Subcutaneous abdominal adipose tissue (tissue), 5 donors: ENCODE data around the gene OR8U1.
"Not testable (repeated sequence)": the region's sequence is repeated elsewhere in the genome, so short reads cannot be mapped to it uniquely, and the experiment has no call there.

ENCODE experiments used
- H3K27ac ChIP-seq: one replicate; pipeline ENCODE4 v1.7.0; 2013; ENCODE audit warnings: low read depth, mild to moderate bottlenecking, inconsistent platforms, low read length, moderate library complexity
- H3K27me3 ChIP-seq, 5 donors: one replicate each; pipeline ENCODE4 v1.7.0; 2013; ENCODE audit warnings: low read length in 5 of 5, inconsistent platforms in 1 of 5; ENCODE audit not compliant: control insufficient read depth in 5 of 5, insufficient read depth in 4 of 5
- H3K36me3 ChIP-seq, 5 donors: one replicate each; pipeline ENCODE4 v1.7.0; 2013; ENCODE audit warnings: low read length in 5 of 5; ENCODE audit not compliant: control insufficient read depth in 5 of 5, insufficient read depth in 5 of 5
- H3K4me1 ChIP-seq, 5 donors: one replicate each; pipeline ENCODE4 v1.7.0; 2013; ENCODE audit warnings: low read length in 5 of 5, mild to moderate bottlenecking in 3 of 5, moderate library complexity in 1 of 5; ENCODE audit not compliant: control insufficient read depth in 5 of 5, insufficient read depth in 5 of 5
- H3K4me3 ChIP-seq, 5 donors: one replicate each; pipeline ENCODE4 v1.7.0; 2013; ENCODE audit warnings: low read length in 5 of 5, low read depth in 1 of 5
- H3K9ac ChIP-seq, 5 donors: one replicate each; pipeline ENCODE4 v1.7.0; 2013; ENCODE audit warnings: low read length in 5 of 5, mild to moderate bottlenecking in 4 of 5, moderate library complexity in 3 of 5
- H3K9me3 ChIP-seq, 5 donors: one replicate each; pipeline ENCODE4 v1.7.0; 2013; ENCODE audit warnings: low read length in 5 of 5; ENCODE audit not compliant: control insufficient read depth in 5 of 5
- donor health status: healthy.
- donor health status: healthy.
- donor health status: healthy.
- donor health status: healthy.
- donor health status: healthy.

OR8U1 gene

GRCh38 chr11:56375324-56375723 is at the start of gene OR8U1:
OR8U1 (plus strand) TSS chr11:56375624; CDS start chr11:56375624, 0 bp downstream.
- Histone ChIP-seq H3K36me3 (no peaks in the 10 kb centered on the region), H3K27me3 (no peaks in the 10 kb centered on the region), H3K27ac (no peak within 1 kb of the TSS), H3K4me1 (no peaks in the 10 kb centered on the region), H3K9ac (no peak within 1 kb of the TSS), H3K4me3 (no peak within 1 kb of the TSS), H3K9me3 (peaks cover 0 to 2% (median 0%) of the 10 kb centered on the region in 5 donors)

GRCh38 chr11:56331861-56332491 is 43.4 kb upstream of the OR8U1 start:
- Histone ChIP-seq H3K9me3 (peaks cover 0 to 3% (median 0%) of the 10 kb centered on the region in 5 donors), H3K9ac (no peak overlapping the region), H3K36me3 (no peaks in the 10 kb centered on the region), H3K27ac (no peak overlapping the region), H3K4me1 (no peaks in the 10 kb centered on the region), H3K27me3 (no peaks in the 10 kb centered on the region), H3K4me3 (no peak overlapping the region)

- Histone ChIP-seq H3K27me3 (no peaks in the 10 kb centered on the region), H3K4me3 (no peak overlapping the region), H3K27ac (no peak overlapping the region)
Measured at GRCh38 chr11:56333156-56333555, 42.3 kb upstream of the OR8U1 start.

GRCh38 chr11:56340289-56340688 is 35.1 kb upstream of the OR8U1 start:
- Histone ChIP-seq H3K4me3 (no peak overlapping the region), H3K4me1 (no peaks in the 10 kb centered on the region), H3K9ac (no peak overlapping the region), H3K9me3 (peaks cover 0 to 11% (median 2%) of the 10 kb centered on the region in 5 donors), H3K36me3 (no peaks in the 10 kb centered on the region), H3K27ac (no peak overlapping the region), H3K27me3 (no peaks in the 10 kb centered on the region)

More at GRCh38 chr11:56333156-56333555, 42.3 kb upstream of the OR8U1 start:
- H3K9me3 ChIP-seq = peaks cover 0 to 2% (median 0%) of the 10 kb centered on the region in 5 donors
- no peaks in the 10 kb centered on the region for H3K36me3 ChIP-seq
- H3K4me1 ChIP-seq = no peaks in the 10 kb centered on the region
- no peak overlapping the region for H3K9ac ChIP-seq

- H3K27ac ChIP-seq = no peak within 1 kb of the TSS
- H3K4me1 ChIP-seq = no peaks in the 10 kb centered on the region
- no peak within 1 kb of the TSS for H3K4me3 ChIP-seq
- peaks cover 0 to 2% (median 0%) of the 10 kb centered on the region in 5 donors for H3K9me3 ChIP-seq
- H3K27me3 ChIP-seq = no peaks in the 10 kb centered on the region
- H3K36me3 ChIP-seq = no peaks in the 10 kb centered on the region
- no peak within 1 kb of the TSS for H3K9ac ChIP-seq
Measured at GRCh38 chr11:56345739-56346138, 29.7 kb upstream of the OR8U1 start, which contains the start of gene OR8K1. OR8K1 (plus strand) TSS chr11:56346039; CDS start chr11:56346039, 0 bp downstream.

GRCh38 chr11:56353991-56354390 is 21.4 kb upstream of the OR8U1 start, which contains the start of gene OR8J1:
OR8J1 (plus strand) TSS chr11:56354291; CDS start chr11:56360247, 5,956 bp downstream.
- Histone ChIP-seq H3K4me3 (no peak within 1 kb of the TSS), H3K9me3 (no peaks in the 10 kb centered on the region), H3K27ac (no peak within 1 kb of the TSS), H3K9ac (no peak within 1 kb of the TSS), H3K4me1 (no peaks in the 10 kb centered on the region), H3K36me3 (no peaks in the 10 kb centered on the region), H3K27me3 (no peaks in the 10 kb centered on the region)

- H3K9me3 ChIP-seq = peaks cover 0 to 2% (median 0%) of the 10 kb centered on the region in 5 donors
- H3K36me3 ChIP-seq = no peaks in the 10 kb centered on the region
- no peaks in the 10 kb centered on the region for H3K4me1 ChIP-seq
- no peak overlapping the region for H3K4me3 ChIP-seq
- H3K9ac ChIP-seq = no peak overlapping the region
- H3K27ac ChIP-seq = no peak overlapping the region
- no peaks in the 10 kb centered on the region for H3K27me3 ChIP-seq
Measured at GRCh38 chr11:56380120-56380519, 4.7 kb downstream of the OR8U1 start.

- Histone ChIP-seq H3K36me3 (no peaks in the 10 kb centered on the region), H3K9ac (no peak overlapping the region), H3K4me1 (no peaks in the 10 kb centered on the region), H3K27ac (no peak overlapping the region), H3K4me3 (no peak overlapping the region), H3K9me3 (peaks cover 0 to 3% (median 0%) of the 10 kb centered on the region in 5 donors), H3K27me3 (no peaks in the 10 kb centered on the region)
Measured at GRCh38 chr11:56394381-56394780, 19.0 kb downstream of the OR8U1 start.

GRCh38 chr11:56396047-56396446 is 20.6 kb downstream of the OR8U1 start:
- H3K27me3 ChIP-seq = no peaks in the 10 kb centered on the region
- H3K9me3 ChIP-seq = peaks cover 0 to 3% (median 0%) of the 10 kb centered on the region in 5 donors
- no peaks in the 10 kb centered on the region for H3K4me1 ChIP-seq
- no peak overlapping the region for H3K27ac ChIP-seq
- no peak overlapping the region for H3K9ac ChIP-seq
- no peaks in the 10 kb centered on the region for H3K36me3 ChIP-seq
- no peak overlapping the region for H3K4me3 ChIP-seq

- H3K27ac ChIP-seq, H3K9me3 ChIP-seq, H3K9ac ChIP-seq, H3K4me3 ChIP-seq, H3K27me3 ChIP-seq, H3K4me1 ChIP-seq, H3K36me3 ChIP-seq: not testable (repeated sequence)
Measured at GRCh38 chr11:56401858-56402461, 26.5 kb downstream of the OR8U1 start.
